Measurements from ENCODE around the gene GDF15.

GRCh38 chr19:18415178-18415867, 29.4 kb downstream of the GDF15 start:
- TF ChIP-seq CTCF (conservative IDR thresholded peaks at IDR 0.05; ENCODE audit: low read length) = no peak
- TF ChIP-seq EZH2phosphoT487 (IDR thresholded peaks at IDR 0.05; ENCODE audit: borderline replicate concordance, low read depth, low read length) = no peak

Data from OCI-LY7 (cell line).